ENCODE results near the gene RTKN. TPM values are rescaled to one million over a fixed set of nuclear protein-coding genes. Genes with fewer than 3 reads are reported as not detected.

The RTKN gene
- total and polyA plus RNA-seq, 10 of the 15 experiments (the other 5 are each of a cell fraction or from before 2014, with no cell fraction given): 0.50 to 12.3 (median 5.4) TPM

DNA sequence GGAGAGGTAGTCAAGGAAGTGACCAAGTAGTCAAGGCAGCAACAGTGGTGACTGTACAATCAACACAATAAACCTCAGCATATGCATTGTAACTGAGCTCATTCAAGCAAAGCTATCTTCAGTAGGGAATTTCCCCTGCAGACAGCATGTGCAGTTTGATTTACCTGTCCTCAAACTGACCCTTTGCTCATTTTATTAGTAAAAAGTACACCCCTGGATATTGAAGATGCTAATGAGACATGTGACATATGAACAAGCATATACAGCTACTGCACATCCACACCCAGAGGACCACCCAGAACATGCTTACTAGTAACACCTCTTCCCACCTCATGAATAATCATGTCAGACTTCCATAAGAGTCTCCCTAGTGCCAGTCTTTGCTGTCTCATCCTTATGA, 35.7 kb downstream of the RTKN start (continued):
- TF ChIP-seq, protein P1, sequence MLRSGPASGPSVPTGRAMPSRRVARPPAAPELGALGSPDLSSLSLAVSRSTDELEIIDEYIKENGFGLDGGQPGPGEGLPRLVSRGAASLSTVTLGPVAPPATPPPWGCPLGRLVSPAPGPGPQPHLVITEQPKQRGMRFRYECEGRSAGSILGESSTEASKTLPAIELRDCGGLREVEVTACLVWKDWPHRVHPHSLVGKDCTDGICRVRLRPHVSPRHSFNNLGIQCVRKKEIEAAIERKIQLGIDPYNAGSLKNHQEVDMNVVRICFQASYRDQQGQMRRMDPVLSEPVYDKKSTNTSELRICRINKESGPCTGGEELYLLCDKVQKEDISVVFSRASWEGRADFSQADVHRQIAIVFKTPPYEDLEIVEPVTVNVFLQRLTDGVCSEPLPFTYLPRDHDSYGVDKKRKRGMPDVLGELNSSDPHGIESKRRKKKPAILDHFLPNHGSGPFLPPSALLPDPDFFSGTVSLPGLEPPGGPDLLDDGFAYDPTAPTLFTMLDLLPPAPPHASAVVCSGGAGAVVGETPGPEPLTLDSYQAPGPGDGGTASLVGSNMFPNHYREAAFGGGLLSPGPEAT (IDR thresholded peaks at IDR 0.05; ENCODE audit: low read depth): 0 out of 2 replicates have a peak, but pooled peaks have one; percentile 43
- TF ChIP-seq PAX5 (IDR thresholded peaks at IDR 0.05; ENCODE audit: borderline replicate concordance, low read depth, low read length): peak; percentile 61; the same call in 1 of the 2 replicates
- TF ChIP-seq, protein P2, sequence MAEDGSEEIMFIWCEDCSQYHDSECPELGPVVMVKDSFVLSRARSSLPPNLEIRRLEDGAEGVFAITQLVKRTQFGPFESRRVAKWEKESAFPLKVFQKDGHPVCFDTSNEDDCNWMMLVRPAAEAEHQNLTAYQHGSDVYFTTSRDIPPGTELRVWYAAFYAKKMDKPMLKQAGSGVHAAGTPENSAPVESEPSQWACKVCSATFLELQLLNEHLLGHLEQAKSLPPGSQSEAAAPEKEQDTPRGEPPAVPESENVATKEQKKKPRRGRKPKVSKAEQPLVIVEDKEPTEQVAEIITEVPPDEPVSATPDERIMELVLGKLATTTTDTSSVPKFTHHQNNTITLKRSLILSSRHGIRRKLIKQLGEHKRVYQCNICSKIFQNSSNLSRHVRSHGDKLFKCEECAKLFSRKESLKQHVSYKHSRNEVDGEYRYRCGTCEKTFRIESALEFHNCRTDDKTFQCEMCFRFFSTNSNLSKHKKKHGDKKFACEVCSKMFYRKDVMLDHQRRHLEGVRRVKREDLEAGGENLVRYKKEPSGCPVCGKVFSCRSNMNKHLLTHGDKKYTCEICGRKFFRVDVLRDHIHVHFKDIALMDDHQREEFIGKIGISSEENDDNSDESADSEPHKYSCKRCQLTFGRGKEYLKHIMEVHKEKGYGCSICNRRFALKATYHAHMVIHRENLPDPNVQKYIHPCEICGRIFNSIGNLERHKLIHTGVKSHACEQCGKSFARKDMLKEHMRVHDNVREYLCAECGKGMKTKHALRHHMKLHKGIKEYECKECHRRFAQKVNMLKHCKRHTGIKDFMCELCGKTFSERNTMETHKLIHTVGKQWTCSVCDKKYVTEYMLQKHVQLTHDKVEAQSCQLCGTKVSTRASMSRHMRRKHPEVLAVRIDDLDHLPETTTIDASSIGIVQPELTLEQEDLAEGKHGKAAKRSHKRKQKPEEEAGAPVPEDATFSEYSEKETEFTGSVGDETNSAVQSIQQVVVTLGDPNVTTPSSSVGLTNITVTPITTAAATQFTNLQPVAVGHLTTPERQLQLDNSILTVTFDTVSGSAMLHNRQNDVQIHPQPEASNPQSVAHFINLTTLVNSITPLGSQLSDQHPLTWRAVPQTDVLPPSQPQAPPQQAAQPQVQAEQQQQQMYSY (CRISPR knock-in tag; IDR thresholded peaks at IDR 0.05): no peak
- TF ChIP-seq ZBED1 (IDR thresholded peaks at IDR 0.05; ENCODE audit: borderline replicate concordance): no peak
- TF ChIP-seq, protein P3, sequence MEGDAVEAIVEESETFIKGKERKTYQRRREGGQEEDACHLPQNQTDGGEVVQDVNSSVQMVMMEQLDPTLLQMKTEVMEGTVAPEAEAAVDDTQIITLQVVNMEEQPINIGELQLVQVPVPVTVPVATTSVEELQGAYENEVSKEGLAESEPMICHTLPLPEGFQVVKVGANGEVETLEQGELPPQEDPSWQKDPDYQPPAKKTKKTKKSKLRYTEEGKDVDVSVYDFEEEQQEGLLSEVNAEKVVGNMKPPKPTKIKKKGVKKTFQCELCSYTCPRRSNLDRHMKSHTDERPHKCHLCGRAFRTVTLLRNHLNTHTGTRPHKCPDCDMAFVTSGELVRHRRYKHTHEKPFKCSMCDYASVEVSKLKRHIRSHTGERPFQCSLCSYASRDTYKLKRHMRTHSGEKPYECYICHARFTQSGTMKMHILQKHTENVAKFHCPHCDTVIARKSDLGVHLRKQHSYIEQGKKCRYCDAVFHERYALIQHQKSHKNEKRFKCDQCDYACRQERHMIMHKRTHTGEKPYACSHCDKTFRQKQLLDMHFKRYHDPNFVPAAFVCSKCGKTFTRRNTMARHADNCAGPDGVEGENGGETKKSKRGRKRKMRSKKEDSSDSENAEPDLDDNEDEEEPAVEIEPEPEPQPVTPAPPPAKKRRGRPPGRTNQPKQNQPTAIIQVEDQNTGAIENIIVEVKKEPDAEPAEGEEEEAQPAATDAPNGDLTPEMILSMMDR (IDR thresholded peaks at IDR 0.05 in 2 of 3, conservative IDR thresholded peaks at IDR 0.05 in 1 of 3; ENCODE audit: control insufficient read depth in 2 of 3, extremely low read depth in 1 of 3, insufficient read depth in 1 of 3, low read depth in 3 of 3, low read length in 3 of 3): no peak
- no peak for TF ChIP-seq MEF2B (IDR thresholded peaks at IDR 0.05; ENCODE audit: partially characterized antibody, poor library complexity, severe bottlenecking)
- TF ChIP-seq CHD2 (IDR thresholded peaks at IDR 0.05; ENCODE audit: borderline replicate concordance, low read depth, low read length): no peak
- no peak for TF ChIP-seq RAD21 (IDR thresholded peaks at IDR 0.05; ENCODE audit: insufficient read depth, low read depth, low read length)
- peak; percentile 36; the same call in 1 of the 2 replicates for TF ChIP-seq RUNX3 (IDR thresholded peaks at IDR 0.05; ENCODE audit: low read length)
- no peak for TF ChIP-seq ZSCAN29 (IDR thresholded peaks at IDR 0.05)
- TF ChIP-seq, protein P4, sequence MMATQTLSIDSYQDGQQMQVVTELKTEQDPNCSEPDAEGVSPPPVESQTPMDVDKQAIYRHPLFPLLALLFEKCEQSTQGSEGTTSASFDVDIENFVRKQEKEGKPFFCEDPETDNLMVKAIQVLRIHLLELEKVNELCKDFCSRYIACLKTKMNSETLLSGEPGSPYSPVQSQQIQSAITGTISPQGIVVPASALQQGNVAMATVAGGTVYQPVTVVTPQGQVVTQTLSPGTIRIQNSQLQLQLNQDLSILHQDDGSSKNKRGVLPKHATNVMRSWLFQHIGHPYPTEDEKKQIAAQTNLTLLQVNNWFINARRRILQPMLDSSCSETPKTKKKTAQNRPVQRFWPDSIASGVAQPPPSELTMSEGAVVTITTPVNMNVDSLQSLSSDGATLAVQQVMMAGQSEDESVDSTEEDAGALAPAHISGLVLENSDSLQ (IDR thresholded peaks at IDR 0.05): peak; percentile 29; the same call in 1 of the 2 replicates
- no peak for TF ChIP-seq STAT3 (IDR thresholded peaks at IDR 0.05; ENCODE audit: low read depth, low read length)
- TF ChIP-seq ZNF384 (IDR thresholded peaks at IDR 0.05; ENCODE audit: borderline replicate concordance, low read depth, low read length): no peak
- peak; percentile 41 for TF ChIP-seq RELA (IDR thresholded peaks at IDR 0.05; ENCODE audit: borderline replicate concordance, partially characterized antibody)
- peak; percentile 85; the same call in 2 of the 3 replicates for TF ChIP-seq POU2F2 (IDR thresholded peaks at IDR 0.05; ENCODE audit: borderline replicate concordance, low read depth, low read length)
- no peak for TF ChIP-seq NFIC (IDR thresholded peaks at IDR 0.05; ENCODE audit: low read depth, low read length)
- TF ChIP-seq BCL11A (IDR thresholded peaks at IDR 0.05; ENCODE audit: low read depth, low read length): no peak
